Measurements from ENCODE around the gene ZNF620. TPM values are rescaled to one million over a fixed set of nuclear protein-coding genes. Genes with fewer than 3 reads are reported as not detected.

The ZNF620 gene
- total RNA-seq, 1 donor from 2014 or later, result 4.2 TPM

DNA sequence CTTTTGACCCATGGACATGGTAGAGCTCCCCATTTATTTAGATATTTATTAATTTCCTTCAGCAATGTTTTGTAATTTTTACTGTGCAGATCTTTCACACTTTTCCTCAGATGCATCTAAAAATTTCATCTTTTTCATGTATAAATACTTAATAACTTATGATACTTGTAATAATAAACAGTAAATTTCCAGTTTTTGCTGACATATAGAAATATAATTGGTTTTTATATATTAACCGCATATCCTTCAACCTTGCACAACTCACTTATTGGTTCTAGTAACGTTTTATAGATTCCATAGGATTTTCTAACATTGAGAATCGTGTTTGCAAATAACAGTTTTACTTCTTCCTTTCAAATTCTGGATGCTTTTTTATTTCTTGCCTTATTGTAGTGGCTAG is 15.4 kb downstream of the ZNF620 start:
- peaks cover 23% of the 10 kb centered on the region for H3K4me1 ChIP-seq (ENCODE audit: insufficient read depth, low read length)
- H4K20me1 ChIP-seq (ENCODE audit: insufficient read depth, low read length), result no peaks in the 10 kb centered on the region
- H3K4me3 ChIP-seq (ENCODE audit: insufficient read depth, low read depth, low read length), result no peak overlapping the region
- H2AFZ ChIP-seq (ENCODE audit: low read depth, low read length), result no peak overlapping the region
- no peaks in the 10 kb centered on the region for H3K36me3 ChIP-seq (ENCODE audit: insufficient read depth, low read length)
- H3K36me3 Mint-ChIP-seq (ENCODE audit: low read depth, unreplicated experiment), result peaks cover 2% of the 10 kb centered on the region
- no peaks in the 10 kb centered on the region for H3K27me3 Mint-ChIP-seq (ENCODE audit: low read depth, unreplicated experiment)
- H3K4me1 Mint-ChIP-seq (ENCODE audit: low read depth, unreplicated experiment), result peaks cover 11% of the 10 kb centered on the region
- DNase-seq (ENCODE audit: low read depth) (no peak), FAIRE-seq (no peak)
- H3K9ac ChIP-seq (ENCODE audit: low read length), result no peak overlapping the region
- H3K9me3 Mint-ChIP-seq (ENCODE audit: unreplicated experiment), result no peaks in the 10 kb centered on the region
- peaks cover 11% of the 10 kb centered on the region for H3K79me2 ChIP-seq (ENCODE audit: insufficient read depth, low read length)
- no peaks in the 10 kb centered on the region for H3K27me3 ChIP-seq (ENCODE audit: insufficient read depth, low read length)
- H3K27ac Mint-ChIP-seq (ENCODE audit: unreplicated experiment), result no peak overlapping the region
- no peak overlapping the region for H3K4me2 ChIP-seq (ENCODE audit: low read length)
- H3K4me3 Mint-ChIP-seq (ENCODE audit: unreplicated experiment), result no peak overlapping the region
- no peaks in the 10 kb centered on the region for H3K9me3 ChIP-seq (ENCODE audit: insufficient read depth, low read depth, low read length)
- TF ChIP-seq EZH2 (IDR thresholded peaks at IDR 0.05; ENCODE audit: insufficient read depth, low read length), result no peak
- TF ChIP-seq, protein P1, sequence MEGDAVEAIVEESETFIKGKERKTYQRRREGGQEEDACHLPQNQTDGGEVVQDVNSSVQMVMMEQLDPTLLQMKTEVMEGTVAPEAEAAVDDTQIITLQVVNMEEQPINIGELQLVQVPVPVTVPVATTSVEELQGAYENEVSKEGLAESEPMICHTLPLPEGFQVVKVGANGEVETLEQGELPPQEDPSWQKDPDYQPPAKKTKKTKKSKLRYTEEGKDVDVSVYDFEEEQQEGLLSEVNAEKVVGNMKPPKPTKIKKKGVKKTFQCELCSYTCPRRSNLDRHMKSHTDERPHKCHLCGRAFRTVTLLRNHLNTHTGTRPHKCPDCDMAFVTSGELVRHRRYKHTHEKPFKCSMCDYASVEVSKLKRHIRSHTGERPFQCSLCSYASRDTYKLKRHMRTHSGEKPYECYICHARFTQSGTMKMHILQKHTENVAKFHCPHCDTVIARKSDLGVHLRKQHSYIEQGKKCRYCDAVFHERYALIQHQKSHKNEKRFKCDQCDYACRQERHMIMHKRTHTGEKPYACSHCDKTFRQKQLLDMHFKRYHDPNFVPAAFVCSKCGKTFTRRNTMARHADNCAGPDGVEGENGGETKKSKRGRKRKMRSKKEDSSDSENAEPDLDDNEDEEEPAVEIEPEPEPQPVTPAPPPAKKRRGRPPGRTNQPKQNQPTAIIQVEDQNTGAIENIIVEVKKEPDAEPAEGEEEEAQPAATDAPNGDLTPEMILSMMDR (IDR thresholded peaks at IDR 0.05; ENCODE audit: insufficient read depth, low read depth, low read length), result no peak
- no peak overlapping the region for H3K27ac ChIP-seq (ENCODE audit: low read depth, low read length)

DNA sequence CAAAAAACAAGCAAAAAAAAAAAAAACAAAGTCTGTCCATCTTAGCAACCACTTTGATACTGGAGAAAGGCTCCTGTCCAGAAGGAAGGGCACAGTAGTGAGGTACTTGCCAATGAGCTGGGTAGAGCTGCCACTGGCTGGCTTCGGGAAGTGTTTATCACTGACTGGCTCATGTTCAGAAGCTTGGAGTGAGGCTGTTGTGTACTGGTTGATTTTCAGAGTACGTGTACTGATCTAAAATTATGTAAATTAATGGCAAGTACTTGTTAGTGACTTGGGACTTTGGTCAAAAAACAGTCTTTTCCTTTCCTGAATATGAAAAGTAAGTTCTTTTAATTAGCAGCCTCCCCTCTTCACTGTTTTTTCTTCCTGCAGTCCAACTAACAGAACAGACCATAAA is 17.9 kb downstream of the ZNF620 start:
- no peak overlapping the region for H3K9ac ChIP-seq (ENCODE audit: low read length)
- H3K27ac Mint-ChIP-seq (ENCODE audit: unreplicated experiment), result peak overlapping the region; percentile 88
- H4K20me1 ChIP-seq (ENCODE audit: insufficient read depth, low read length), result no peaks in the 10 kb centered on the region
- no peak for FAIRE-seq
- H3K9me3 Mint-ChIP-seq (ENCODE audit: unreplicated experiment), result peaks cover 3% of the 10 kb centered on the region
- no peak for TF ChIP-seq EZH2 (IDR thresholded peaks at IDR 0.05; ENCODE audit: insufficient read depth, low read length)
- TF ChIP-seq, protein P1 (IDR thresholded peaks at IDR 0.05; ENCODE audit: insufficient read depth, low read depth, low read length), result no peak
- no peak overlapping the region for H2AFZ ChIP-seq (ENCODE audit: low read depth, low read length)
- H3K4me2 ChIP-seq (ENCODE audit: low read length), result peak overlapping the region; percentile 96
- H3K27ac ChIP-seq (ENCODE audit: low read depth, low read length), result no peak overlapping the region
- H3K9me3 ChIP-seq (ENCODE audit: insufficient read depth, low read depth, low read length), result no peaks in the 10 kb centered on the region
- H3K79me2 ChIP-seq (ENCODE audit: insufficient read depth, low read length), result peaks cover 23% of the 10 kb centered on the region
- H3K4me3 ChIP-seq (ENCODE audit: insufficient read depth, low read depth, low read length), result no peak overlapping the region
- peaks cover 7% of the 10 kb centered on the region for H3K4me1 Mint-ChIP-seq (ENCODE audit: low read depth, unreplicated experiment)
- H3K4me3 Mint-ChIP-seq (ENCODE audit: unreplicated experiment), result peak overlapping the region; percentile 97
- H3K4me1 ChIP-seq (ENCODE audit: insufficient read depth, low read length), result peaks cover 15% of the 10 kb centered on the region
- H3K27me3 Mint-ChIP-seq (ENCODE audit: low read depth, unreplicated experiment), result no peaks in the 10 kb centered on the region
- DNase-seq (ENCODE audit: low read depth), result no peak
- H3K36me3 Mint-ChIP-seq (ENCODE audit: low read depth, unreplicated experiment), result peaks cover 15% of the 10 kb centered on the region
- no peaks in the 10 kb centered on the region for H3K27me3 ChIP-seq (ENCODE audit: insufficient read depth, low read length)
- peaks cover 5% of the 10 kb centered on the region for H3K36me3 ChIP-seq (ENCODE audit: insufficient read depth, low read length)

DNA sequence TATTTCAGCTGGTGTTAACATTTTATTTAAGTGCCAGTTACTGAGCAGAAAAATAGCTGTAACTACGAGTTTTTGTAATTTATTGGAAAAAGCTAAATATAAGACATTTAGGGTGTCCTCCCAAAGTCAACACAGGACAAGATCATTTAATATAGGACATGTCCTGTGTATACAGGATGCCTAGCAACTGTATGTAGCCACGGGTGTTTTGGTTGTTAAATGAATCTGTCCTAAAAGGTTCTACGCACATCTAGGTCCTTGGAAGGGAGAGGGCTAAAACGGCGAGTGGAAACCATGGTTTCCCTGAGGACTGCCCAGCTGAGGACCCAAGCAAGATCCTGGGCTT is 18.4 kb downstream of the ZNF620 start:
- Histone ChIP-seq H3K36me3 (ENCODE audit: insufficient read depth, low read length) (peaks cover 5% of the 10 kb centered on the region), H2AFZ (ENCODE audit: low read depth, low read length) (peak overlapping the region; percentile 100), H3K27ac (ENCODE audit: low read depth, low read length) (peak overlapping the region; percentile 87), H3K79me2 (ENCODE audit: insufficient read depth, low read length) (peaks cover 26% of the 10 kb centered on the region), H3K9ac (ENCODE audit: low read length) (peak overlapping the region; percentile 93), H3K4me1 (ENCODE audit: insufficient read depth, low read length) (peaks cover 15% of the 10 kb centered on the region), H3K9me3 (ENCODE audit: insufficient read depth, low read depth, low read length) (no peaks in the 10 kb centered on the region), H3K4me2 (ENCODE audit: low read length) (peak overlapping the region; percentile 96), H3K4me3 (ENCODE audit: insufficient read depth, low read depth, low read length) (peak overlapping the region; percentile 86), H3K27me3 (ENCODE audit: insufficient read depth, low read length) (no peaks in the 10 kb centered on the region), H4K20me1 (ENCODE audit: insufficient read depth, low read length) (no peaks in the 10 kb centered on the region)
- Mint-ChIP-seq H3K27me3 (ENCODE audit: low read depth, unreplicated experiment) (no peaks in the 10 kb centered on the region), H3K4me1 (ENCODE audit: low read depth, unreplicated experiment) (peaks cover 7% of the 10 kb centered on the region), H3K4me3 (ENCODE audit: unreplicated experiment) (peak overlapping the region; percentile 97), H3K9me3 (ENCODE audit: unreplicated experiment) (peaks cover 3% of the 10 kb centered on the region), H3K27ac (ENCODE audit: unreplicated experiment) (peak overlapping the region; percentile 88), H3K36me3 (ENCODE audit: low read depth, unreplicated experiment) (peaks cover 19% of the 10 kb centered on the region)
- no peak for FAIRE-seq
- no peak for DNase-seq (ENCODE audit: low read depth)
- TF ChIP-seq EZH2 (IDR thresholded peaks at IDR 0.05; ENCODE audit: insufficient read depth, low read length), result no peak
- TF ChIP-seq, protein P1 (IDR thresholded peaks at IDR 0.05; ENCODE audit: insufficient read depth, low read depth, low read length), result no peak

All from astrocyte (in vitro differentiated cells and primary cell).